Activated naive CD8-positive, alpha-beta T cell treated with anti-CD3 and anti-CD28 coated beads, Interleukin-2, amount 50 U/mL, for 24 hours (primary cell): ENCODE results near the gene CEACAM6.
"Not testable (repeated sequence)": the region's sequence is repeated elsewhere in the genome, so short reads cannot be mapped to it uniquely, and the experiment has no call there.

Source experiments
- ATAC-seq: fragments of 150-1000 bp; cut with Tn5 transposase; one replicate; pipeline ENCODE4 v1.10.0; 2021
- DNase-seq: peaks from one replicate; pipeline ENCODE4 v3.0.0; 2021
- H3K27ac Mint-ChIP-seq: one replicate; pipeline ENCODE4 v1.8.0; 2021; ENCODE audit warnings: mild to moderate bottlenecking, mixed read lengths
- H3K27me3 Mint-ChIP-seq: one replicate; pipeline ENCODE4 v1.8.0; 2021; ENCODE audit warnings: mixed read lengths
- H3K36me3 Mint-ChIP-seq: one replicate; pipeline ENCODE4 v1.8.0; 2021; ENCODE audit warnings: low read depth, mixed read lengths
- H3K4me1 Mint-ChIP-seq: one replicate; pipeline ENCODE4 v1.8.0; 2021; ENCODE audit warnings: mixed read lengths
- H3K4me3 Mint-ChIP-seq: one replicate; pipeline ENCODE4 v1.8.0; 2021; ENCODE audit warnings: mild to moderate bottlenecking, moderate library complexity, mixed read lengths
- H3K9me3 Mint-ChIP-seq: one replicate; pipeline ENCODE4 v1.8.0; 2021; ENCODE audit warnings: mixed read lengths

Gene CEACAM6

GRCh38 chr19:41735071-41735600 is 20.2 kb upstream of the CEACAM6 start:
- no peak overlapping the region for H3K27ac Mint-ChIP-seq
- no peak overlapping the region for H3K4me3 Mint-ChIP-seq
- no peaks in the 10 kb centered on the region for H3K36me3 Mint-ChIP-seq

GRCh38 chr19:41739361-41739760 is 16.0 kb upstream of the CEACAM6 start:
- ATAC-seq = no peak
- H3K9me3 Mint-ChIP-seq = no peaks in the 10 kb centered on the region
- H3K27me3 Mint-ChIP-seq = peaks cover 47% of the 10 kb centered on the region
- DNase-seq = no peak
- no peaks in the 10 kb centered on the region for H3K36me3 Mint-ChIP-seq
- H3K27ac Mint-ChIP-seq = no peak overlapping the region
- H3K4me3 Mint-ChIP-seq = no peak overlapping the region
- H3K4me1 Mint-ChIP-seq = peaks cover 35% of the 10 kb centered on the region

More at GRCh38 chr19:41735071-41735600, 20.2 kb upstream of the CEACAM6 start:
- Mint-ChIP-seq H3K9me3 (no peaks in the 10 kb centered on the region), H3K27me3 (peaks cover 64% of the 10 kb centered on the region), H3K4me1 (peaks cover 19% of the 10 kb centered on the region)
- DNase-seq (no peak), ATAC-seq (no peak)

DNA sequence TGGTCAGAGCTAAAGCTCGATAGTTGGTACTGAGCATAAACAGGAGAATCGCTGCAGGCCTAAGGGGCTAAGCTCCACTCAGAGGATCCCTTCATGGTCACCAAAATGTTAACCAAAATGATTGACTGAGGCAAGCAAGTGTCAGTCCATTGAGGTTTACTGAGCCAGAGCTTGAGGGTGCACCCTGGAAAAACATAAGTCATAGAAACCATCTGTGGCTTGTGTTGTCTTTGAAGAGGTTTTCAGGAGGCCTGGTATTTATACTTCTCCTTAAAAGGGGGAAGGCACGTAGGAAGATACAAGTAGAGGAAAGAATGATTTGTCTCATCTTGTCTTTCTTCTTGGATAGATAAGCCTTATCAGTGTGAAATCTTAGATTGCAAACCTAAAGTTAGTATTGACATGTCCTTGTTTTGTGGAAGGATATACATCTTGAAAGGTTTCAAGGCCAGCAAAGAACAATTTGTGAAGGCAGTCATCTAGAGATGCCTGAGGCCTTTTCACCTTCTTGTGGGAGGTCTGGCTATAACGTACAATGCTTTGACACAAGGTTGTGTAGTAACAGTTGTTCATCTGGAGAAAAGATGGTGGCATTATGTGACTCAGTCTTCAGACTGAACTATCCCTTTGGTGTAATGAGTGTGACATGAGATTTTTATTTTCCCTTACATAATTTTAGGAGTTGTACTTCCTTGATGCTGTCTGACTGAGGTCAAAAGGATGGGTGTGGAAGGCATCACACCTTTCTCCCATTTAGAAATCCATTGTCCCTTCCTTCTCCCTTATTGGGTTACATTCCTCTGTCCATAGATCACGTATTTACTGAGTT is 14.7 kb upstream of the CEACAM6 start:
- Mint-ChIP-seq H3K4me3 (peak overlapping the region; percentile 57), H3K4me1 (peaks cover 34% of the 10 kb centered on the region), H3K27ac (peak overlapping the region; percentile 89), H3K36me3 (no peaks in the 10 kb centered on the region), H3K9me3 (no peaks in the 10 kb centered on the region), H3K27me3 (peaks cover 56% of the 10 kb centered on the region)
- peak; percentile 25 for DNase-seq
- ATAC-seq = peak; percentile 91

GRCh38 chr19:41741244-41741554 is 14.1 kb upstream of the CEACAM6 start:
- peaks cover 56% of the 10 kb centered on the region for H3K27me3 Mint-ChIP-seq
- no peaks in the 10 kb centered on the region for H3K36me3 Mint-ChIP-seq
- no peaks in the 10 kb centered on the region for H3K9me3 Mint-ChIP-seq
- H3K27ac Mint-ChIP-seq = peak overlapping the region; percentile 89
- no peak overlapping the region for H3K4me3 Mint-ChIP-seq
- DNase-seq (no peak), ATAC-seq (no peak)
- H3K4me1 Mint-ChIP-seq = peaks cover 39% of the 10 kb centered on the region

DNA sequence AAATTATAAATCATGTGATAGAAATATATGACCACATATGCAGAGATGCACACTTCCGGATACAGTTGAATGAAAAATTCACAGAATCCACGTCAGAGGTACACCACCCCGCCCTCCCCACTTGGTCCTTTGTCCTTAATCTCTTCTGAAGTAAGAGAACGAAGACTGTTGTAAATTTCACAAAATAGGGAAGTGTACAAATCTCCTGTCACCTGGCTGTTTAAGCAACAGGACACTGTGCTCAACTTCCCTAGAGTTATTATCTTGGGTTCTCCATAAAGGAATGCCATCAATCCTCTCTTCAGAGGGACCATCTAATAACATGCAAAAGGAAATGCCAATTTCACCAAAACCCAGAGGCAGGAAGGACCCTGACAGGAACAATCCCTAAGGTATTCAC is 10.5 kb upstream of the CEACAM6 start:
- ATAC-seq (no peak), DNase-seq (no peak)
- H3K9me3 Mint-ChIP-seq = no peaks in the 10 kb centered on the region
- H3K4me1 Mint-ChIP-seq = peaks cover 37% of the 10 kb centered on the region
- no peaks in the 10 kb centered on the region for H3K36me3 Mint-ChIP-seq
- H3K4me3 Mint-ChIP-seq = no peak overlapping the region
- peaks cover 66% of the 10 kb centered on the region for H3K27me3 Mint-ChIP-seq
- H3K27ac Mint-ChIP-seq = no peak overlapping the region

- H3K27ac Mint-ChIP-seq = no peak overlapping the region
- H3K9me3 Mint-ChIP-seq = no peaks in the 10 kb centered on the region
- H3K27me3 Mint-ChIP-seq = peaks cover 67% of the 10 kb centered on the region
- no peak for ATAC-seq
- H3K4me1 Mint-ChIP-seq = peaks cover 29% of the 10 kb centered on the region
- DNase-seq = no peak
- no peaks in the 10 kb centered on the region for H3K36me3 Mint-ChIP-seq
- H3K4me3 Mint-ChIP-seq = no peak overlapping the region
These were observed 9.6 kb upstream of the CEACAM6 start for GRCh38 chr19:41745756-41746155.

DNA sequence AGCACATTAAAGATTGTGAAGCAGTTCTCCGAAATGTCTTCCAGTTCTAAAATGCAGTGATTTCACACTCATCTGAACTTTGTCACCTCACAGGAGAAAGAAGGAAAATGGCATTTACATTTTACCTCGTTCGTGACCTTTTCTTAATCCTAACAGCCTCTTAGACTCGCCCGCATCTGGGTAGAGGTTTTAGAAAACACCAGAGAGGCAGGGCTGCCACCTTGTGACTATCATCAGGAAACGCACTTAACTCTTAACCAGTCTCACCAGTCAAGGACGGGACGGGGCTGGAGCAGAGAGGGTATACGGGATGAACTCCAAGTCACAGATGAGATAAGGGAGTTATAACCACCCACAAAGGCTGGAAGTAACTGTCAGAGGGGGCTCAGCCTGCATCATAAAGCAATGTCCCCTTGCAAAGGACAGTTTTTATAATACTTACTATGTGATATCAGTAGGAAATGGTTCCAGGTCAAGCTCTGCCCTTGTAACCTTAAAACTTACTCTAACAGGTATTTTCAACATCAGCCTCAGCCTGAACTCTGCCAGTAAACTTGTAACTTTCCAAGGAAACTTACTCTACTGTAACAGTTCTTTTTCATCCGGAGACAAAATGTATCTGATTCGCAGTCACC is 8.6 kb upstream of the CEACAM6 start:
- Mint-ChIP-seq H3K4me1 (peaks cover 20% of the 10 kb centered on the region), H3K9me3 (no peaks in the 10 kb centered on the region), H3K4me3 (no peak overlapping the region), H3K27me3 (peaks cover 73% of the 10 kb centered on the region), H3K27ac (no peak overlapping the region), H3K36me3 (no peaks in the 10 kb centered on the region)
- peak; percentile 87 for ATAC-seq
- DNase-seq = peak; percentile 61

DNA sequence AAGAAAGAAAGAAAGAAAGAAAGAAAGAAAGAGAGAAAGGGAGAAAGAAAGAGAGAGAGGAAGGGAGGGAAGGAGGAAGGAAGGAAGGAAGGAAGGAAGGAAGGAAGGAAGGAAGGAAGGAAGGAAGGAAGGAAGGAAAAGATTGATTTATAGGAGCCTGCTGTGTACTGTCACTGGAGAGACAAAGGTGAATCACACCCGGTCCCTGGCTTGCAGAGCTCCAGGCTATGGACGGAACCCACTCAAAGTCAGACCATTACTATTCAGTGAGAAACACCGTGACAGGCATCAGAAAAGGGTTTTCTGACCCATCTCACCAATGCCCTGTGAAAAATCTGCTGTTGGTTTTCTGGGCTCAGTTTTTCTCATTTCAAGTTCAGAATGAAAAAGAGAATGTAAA is 7.3 kb upstream of the CEACAM6 start:
- Mint-ChIP-seq H3K9me3 (no peaks in the 10 kb centered on the region), H3K27me3 (peaks cover 82% of the 10 kb centered on the region), H3K4me3 (no peak overlapping the region), H3K27ac (no peak overlapping the region), H3K4me1 (peaks cover 19% of the 10 kb centered on the region), H3K36me3 (no peaks in the 10 kb centered on the region)
- no peak for DNase-seq
- ATAC-seq = no peak

- H3K27ac Mint-ChIP-seq, ATAC-seq, H3K36me3 Mint-ChIP-seq, DNase-seq, H3K9me3 Mint-ChIP-seq, H3K4me3 Mint-ChIP-seq: not testable (repeated sequence)
- Mint-ChIP-seq H3K27me3 (peaks cover 71% of the 10 kb centered on the region), H3K4me1 (peaks cover 15% of the 10 kb centered on the region)
These were observed 4.8 kb upstream of the CEACAM6 start for GRCh38 chr19:41750248-41751134.

GRCh38 chr19:41753159-41753558 is 2.2 kb upstream of the CEACAM6 start:
- H3K4me1 Mint-ChIP-seq = peaks cover 5% of the 10 kb centered on the region
- ATAC-seq = peak; percentile 52
- no peaks in the 10 kb centered on the region for H3K9me3 Mint-ChIP-seq
- peak; percentile 83 for DNase-seq
- no peaks in the 10 kb centered on the region for H3K36me3 Mint-ChIP-seq
- no peak overlapping the region for H3K4me3 Mint-ChIP-seq
- no peak overlapping the region for H3K27ac Mint-ChIP-seq
- peaks cover 55% of the 10 kb centered on the region for H3K27me3 Mint-ChIP-seq

DNA sequence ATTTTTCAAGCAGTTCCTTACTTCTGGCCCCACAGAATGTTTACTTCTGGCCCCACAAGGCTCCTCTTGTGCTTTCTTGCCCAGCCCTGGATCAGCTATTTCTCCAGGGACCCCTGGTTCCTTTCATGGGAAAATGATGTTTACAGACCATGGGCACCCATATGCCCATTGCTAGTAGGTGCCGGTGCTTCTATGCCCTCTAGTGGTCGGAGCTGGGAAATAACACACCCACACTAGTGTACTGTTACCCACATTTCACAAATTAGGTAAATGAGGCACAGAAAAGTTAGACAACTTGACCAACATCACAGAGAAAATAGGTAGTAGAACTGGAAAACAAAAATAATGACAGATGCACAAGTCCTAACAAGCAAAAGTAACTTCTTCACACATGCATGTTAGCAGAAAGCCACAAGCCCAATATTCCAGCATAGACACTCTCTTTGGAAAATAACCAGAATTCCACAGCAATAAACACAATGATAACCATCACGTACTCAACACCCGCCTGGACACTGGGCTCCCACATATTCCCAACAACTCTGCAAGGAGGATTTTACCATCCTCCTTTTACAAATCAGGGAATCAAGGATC is 1.3 kb upstream of the CEACAM6 start:
- Mint-ChIP-seq H3K9me3 (no peaks in the 10 kb centered on the region), H3K4me3 (no peak overlapping the region), H3K36me3 (no peaks in the 10 kb centered on the region), H3K27ac (no peak overlapping the region), H3K4me1 (peaks cover 5% of the 10 kb centered on the region), H3K27me3 (peaks cover 52% of the 10 kb centered on the region)
- ATAC-seq = peak; percentile 85
- peak; percentile 74 for DNase-seq

DNA sequence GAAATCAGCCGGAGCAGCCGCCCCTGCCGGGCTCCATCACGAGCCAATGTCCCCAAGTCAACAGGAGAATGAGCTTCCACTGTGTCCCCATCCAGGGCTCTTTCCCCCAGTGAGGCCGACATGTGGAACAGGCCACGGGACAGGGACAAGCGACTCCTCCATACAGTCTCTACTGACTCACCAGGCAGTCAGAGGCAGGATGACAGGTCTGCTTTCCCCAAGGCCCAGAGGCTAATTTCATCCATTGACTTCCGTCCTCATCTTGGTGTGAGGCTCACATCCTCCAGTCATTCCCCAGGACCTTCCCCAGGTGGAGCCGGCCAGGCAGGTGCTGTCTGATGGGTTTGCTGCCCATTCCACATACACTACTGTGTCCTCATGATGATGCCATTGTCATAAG is 3.5 kb downstream of the CEACAM6 start:
- Mint-ChIP-seq H3K27ac (no peak overlapping the region), H3K4me3 (no peak overlapping the region), H3K9me3 (no peaks in the 10 kb centered on the region), H3K27me3 (peaks cover 55% of the 10 kb centered on the region), H3K36me3 (no peaks in the 10 kb centered on the region), H3K4me1 (peaks cover under 1% of the 10 kb centered on the region)
- no peak for DNase-seq
- no peak for ATAC-seq

DNA sequence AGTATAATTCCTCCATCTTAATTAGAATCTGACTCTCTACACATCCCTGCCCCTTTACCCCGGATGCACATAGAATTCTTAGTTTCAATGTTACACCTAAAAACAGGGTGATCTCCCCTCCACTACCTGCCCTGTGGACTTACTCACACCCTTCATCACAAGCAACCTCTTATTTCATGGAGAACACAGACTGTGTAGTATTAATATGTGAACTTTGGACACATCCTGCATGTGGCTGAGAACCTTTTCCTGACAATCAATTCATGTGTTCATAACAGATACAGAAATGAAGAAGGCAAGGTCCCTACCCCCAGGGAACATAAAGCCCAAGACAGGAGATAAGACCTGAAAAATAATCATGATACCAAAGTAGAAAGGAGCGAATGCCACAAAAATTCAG is 11.8 kb downstream of the CEACAM6 start:
- H3K4me3 Mint-ChIP-seq = no peak overlapping the region
- H3K4me1 Mint-ChIP-seq = peaks cover under 1% of the 10 kb centered on the region
- H3K27me3 Mint-ChIP-seq = peaks cover 51% of the 10 kb centered on the region
- no peak for DNase-seq
- H3K9me3 Mint-ChIP-seq = no peaks in the 10 kb centered on the region
- no peak for ATAC-seq
- H3K36me3 Mint-ChIP-seq = no peaks in the 10 kb centered on the region
- no peak overlapping the region for H3K27ac Mint-ChIP-seq

DNA sequence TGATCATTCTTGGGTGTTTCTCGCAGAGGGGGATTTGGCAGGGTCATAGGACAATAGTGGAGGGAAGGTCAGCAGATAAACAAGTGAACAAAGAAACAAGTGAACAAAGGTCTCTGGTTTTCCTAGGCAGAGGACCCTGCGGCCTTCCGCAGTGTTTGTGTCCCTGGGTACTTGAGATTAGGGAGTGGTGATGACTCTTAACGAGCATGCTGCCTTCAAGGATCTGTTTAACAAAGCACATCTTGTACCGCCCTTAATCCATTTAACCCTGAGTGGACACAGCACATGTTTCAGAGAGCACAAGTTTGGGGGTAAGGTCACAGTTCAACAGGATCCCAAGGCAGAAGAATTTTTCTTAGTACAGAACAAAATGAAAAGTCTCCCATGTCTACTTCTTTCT is 12.8 kb downstream of the CEACAM6 start:
- H3K4me3 Mint-ChIP-seq, H3K27ac Mint-ChIP-seq, H3K36me3 Mint-ChIP-seq, DNase-seq, H3K9me3 Mint-ChIP-seq, ATAC-seq: not testable (repeated sequence)
- peaks cover 50% of the 10 kb centered on the region for H3K27me3 Mint-ChIP-seq
- peaks cover 10% of the 10 kb centered on the region for H3K4me1 Mint-ChIP-seq
